Adipose tissue (tissue), 3 donors: ENCODE results near the gene LATS2. TPM values are rescaled to one million over a fixed set of nuclear protein-coding genes. Genes with fewer than 3 reads are reported as not detected.
"Not testable (repeated sequence)": the region's sequence is repeated elsewhere in the genome, so short reads cannot be mapped to it uniquely, and the experiment has no call there.

Experiments used
- H3K27ac ChIP-seq: one replicate; pipeline ENCODE4 v1.5.1; 2013; ENCODE audit warnings: low read depth, low read length
- WGBS, 3 donors: extraction: QIAGEN DNeasy Blood & Tissue Kit; methylation state at CpG; one replicate each; pipeline ENCODE4 v1.1.7; 2013; 5-methylcytosine and 5-hydroxymethylcytosine counted together
- polyA plus RNA-seq, 3 donors: library from polyadenylated mRNA; stranded (reverse); fragments of 200-250 nt; gene quantifications; one replicate each; pipeline ENCODE4 v1.2.3, GENCODE V29; 2013
- donor health status: healthy with polysubstance abuse.
- donor health status: Bipolar disorder and iron deficiency.
- donor health status: healthy.

Gene LATS2
- polyA plus RNA-seq, 3 donors = 3.3 to 24.5 (median 15.7) TPM

DNA sequence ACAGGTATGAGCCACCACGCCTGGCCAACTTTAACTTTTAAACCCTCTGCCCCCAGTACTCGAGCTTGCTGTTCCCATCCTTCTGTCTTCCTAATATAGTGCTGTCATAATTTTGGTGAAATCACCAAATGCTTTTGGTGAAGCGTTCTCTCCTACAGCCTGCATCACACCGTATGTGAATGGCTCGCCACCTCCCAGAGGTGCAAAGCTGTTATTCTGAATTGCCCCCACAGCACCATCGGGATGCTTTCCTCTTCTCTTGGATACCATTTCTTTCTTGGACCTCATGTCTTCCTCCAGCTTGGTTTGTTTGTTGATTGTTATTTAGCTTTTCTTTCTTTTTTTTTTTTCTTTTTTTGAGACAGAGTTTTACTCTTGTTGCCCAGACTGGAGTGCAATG is 105.9 kb downstream of the LATS2 start:
- no peak overlapping the region for H3K27ac ChIP-seq
- WGBS, 3 donors = 91 to 93% (median 91%) methylated on average over 6 of the region's 6 CpGs

- H3K27ac ChIP-seq = no peak overlapping the region
- WGBS, 3 donors = 39 to 77% (median 69%) methylated on average over 16 of the region's 16 CpGs
These were observed 108.0 kb downstream of the LATS2 start for GRCh38 chr13:20953245-20953931.

DNA sequence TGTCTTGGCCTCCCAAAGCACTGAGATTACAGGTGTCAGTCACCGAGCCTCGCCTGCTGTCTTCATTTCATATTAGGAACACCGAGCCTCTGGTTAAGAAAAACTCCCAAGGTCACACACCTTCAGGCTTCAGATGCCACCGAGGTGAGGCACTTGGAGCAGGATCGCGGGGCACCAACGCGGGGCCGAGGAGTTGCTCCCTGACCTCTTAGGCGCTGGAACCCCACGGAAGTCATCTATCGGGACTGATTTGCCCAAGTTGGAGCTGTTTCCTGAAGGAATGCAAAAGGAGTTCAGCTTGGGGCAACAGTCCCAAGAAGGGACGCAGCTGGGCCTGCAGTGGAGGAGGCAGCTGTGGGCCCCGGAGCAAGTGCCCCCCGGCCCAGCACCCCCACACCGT is 108.5 kb downstream of the LATS2 start:
- H3K27ac ChIP-seq = no peak overlapping the region
- 72 to 83% (median 81%) methylated on average over 16 of the region's 16 CpGs for WGBS, 3 donors

DNA sequence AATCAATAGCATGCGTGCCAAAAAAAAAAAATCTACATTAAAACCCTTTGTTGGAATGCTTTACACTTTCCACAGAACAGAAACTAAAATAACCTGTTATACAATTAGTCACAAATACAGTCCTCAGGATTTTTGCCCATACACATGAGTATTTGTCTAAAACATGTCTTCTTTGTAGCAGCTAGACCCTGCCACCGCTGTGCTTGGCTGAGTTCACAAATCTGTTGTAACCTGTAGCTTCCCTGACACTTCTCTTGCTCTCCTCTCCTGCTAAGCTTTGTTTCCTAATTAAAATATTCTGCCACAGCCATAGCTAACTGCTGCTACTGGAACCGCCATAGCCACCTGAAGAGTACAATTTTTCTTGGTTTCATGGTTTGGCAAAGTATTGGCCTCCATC is 113.4 kb downstream of the LATS2 start:
- not testable (repeated sequence) for H3K27ac ChIP-seq
- 67 to 88% (median 81%) methylated on average over 3 of the region's 3 CpGs for WGBS, 3 donors

DNA sequence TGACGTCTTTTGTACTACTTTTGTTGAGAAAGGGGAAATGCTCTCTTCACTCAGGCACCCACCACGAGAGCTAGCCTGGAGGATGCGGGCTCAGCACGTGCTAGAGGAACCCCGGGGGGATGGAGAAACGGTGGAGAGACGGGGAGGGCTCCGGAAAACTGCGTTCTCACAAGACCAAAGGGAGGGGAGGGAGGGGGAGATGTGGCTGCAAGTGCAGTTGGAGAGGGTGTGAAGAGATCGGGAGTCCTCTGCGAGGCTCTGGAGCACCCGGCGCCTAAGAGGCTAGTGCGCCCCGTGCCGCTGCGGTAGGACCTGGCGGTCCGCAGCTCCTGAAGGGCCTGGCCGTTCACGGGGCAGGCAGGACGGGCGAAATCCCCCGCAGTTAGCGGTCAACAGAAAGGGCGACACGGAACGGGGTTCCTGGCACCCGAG is 115.4 kb downstream of the LATS2 start:
- no peak overlapping the region for H3K27ac ChIP-seq

GRCh38 chr13:20942938-20943559 is 118.3 kb downstream of the LATS2 start:
- 57 to 70% (median 65%) methylated on average over 22 of the region's 22 CpGs for WGBS, 3 donors

More for the DNA sequence above, 115.4 kb downstream of the LATS2 start:
- 3 to 8% (median 6%) methylated on average over 29 of the region's 29 CpGs for WGBS, 3 donors

DNA sequence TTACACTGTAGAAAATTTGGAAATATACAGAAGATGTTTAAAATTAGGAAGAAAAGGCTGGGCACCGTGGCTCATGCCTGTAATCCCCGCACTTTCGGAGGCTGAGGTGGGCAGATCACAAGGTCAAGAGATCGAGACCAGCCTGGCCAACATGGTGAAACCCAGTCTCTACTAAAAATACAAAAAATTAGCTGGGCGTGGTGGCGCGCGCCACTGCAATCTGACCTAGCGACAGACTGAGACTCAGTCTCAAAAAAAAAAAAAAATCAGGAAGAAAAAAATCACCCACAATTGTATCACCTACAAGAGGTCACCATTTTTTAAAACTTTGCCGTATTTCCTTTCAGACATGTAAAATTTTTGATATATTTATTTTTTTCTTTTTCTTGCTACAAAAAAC is 120.9 kb downstream of the LATS2 start:
- H3K27ac ChIP-seq = not testable (repeated sequence)
- WGBS, 3 donors = 89 to 92% (median 89%) methylated on average over 10 of the region's 10 CpGs

More at GRCh38 chr13:20942938-20943559, 118.3 kb downstream of the LATS2 start:
- H3K27ac ChIP-seq = no peak overlapping the region

DNA sequence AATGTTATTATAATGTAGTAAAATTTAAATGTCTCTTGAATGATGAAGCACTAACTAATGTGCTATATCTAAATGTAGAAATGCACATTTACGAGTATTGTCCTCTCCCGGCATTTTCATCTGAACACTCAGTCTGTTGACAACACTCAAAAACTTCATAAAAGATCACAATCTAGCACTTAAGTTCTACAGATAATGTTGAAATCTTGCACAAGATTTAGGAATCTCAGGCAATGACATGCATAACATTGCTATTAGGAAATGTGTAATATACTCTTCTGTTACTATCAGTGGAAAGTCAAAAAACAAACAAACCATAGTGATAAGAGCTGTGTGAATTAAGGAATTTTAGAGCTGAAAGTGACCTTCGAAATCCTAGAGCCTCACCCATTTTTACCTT is 121.3 kb downstream of the LATS2 start:
- no peak overlapping the region for H3K27ac ChIP-seq
- 47 to 77% (median 67%) methylated on average over 3 of the region's 3 CpGs for whole genome bisulfite sequencing, 3 donors

DNA sequence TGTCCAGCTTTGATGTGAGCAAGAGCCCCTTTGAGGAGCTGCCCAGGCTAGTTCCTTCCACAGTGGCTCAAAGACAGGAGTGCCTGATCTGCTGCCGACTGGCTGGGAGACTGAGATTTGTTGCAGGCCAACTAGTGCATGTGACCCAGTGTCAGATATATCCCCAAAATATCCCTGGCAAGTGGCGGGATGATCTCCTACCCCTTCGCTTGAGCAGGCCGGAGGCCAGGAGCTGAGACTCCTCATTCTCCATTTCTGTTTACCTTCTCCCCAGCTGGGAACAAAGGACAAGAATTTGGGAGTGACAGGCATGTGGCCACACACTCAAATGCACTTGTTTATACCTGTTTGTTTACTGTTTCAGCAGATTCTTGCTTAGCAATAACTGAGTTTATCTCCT is 121.7 kb downstream of the LATS2 start:
- no peak overlapping the region for H3K27ac ChIP-seq
- 50 to 73% (median 68%) methylated on average over 4 of the region's 4 CpGs for WGBS, 3 donors

- 71 to 85% (median 81%) methylated on average over 6 of the region's 6 CpGs for WGBS, 3 donors
- no peak overlapping the region for H3K27ac ChIP-seq
These were observed 123.1 kb downstream of the LATS2 start for GRCh38 chr13:20938302-20938701.

GRCh38 chr13:20927596-20928257 is 133.7 kb downstream of the LATS2 start:
- H3K27ac ChIP-seq = no peak overlapping the region
- 61 to 67% (median 67%) methylated on average over 4 of the region's 4 CpGs for WGBS, 3 donors

DNA sequence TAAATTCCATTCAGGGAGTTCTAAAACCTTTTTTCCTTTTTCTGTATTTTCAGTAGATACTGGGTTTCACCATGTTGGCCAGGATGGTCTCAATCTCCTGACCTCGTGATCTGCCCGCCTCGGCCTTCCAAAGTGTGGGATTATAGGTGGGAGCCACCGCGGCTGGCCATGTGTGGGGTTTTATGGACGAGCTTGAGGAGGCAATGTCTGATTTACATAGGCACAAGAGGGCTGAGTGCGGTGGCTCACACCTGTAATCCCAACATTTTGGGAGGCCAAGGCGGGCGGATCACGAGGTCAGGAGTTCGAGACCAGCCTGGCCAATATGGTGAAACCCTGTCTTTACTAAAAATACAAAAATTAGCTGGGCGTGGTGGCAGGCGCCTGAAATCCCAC is 136.0 kb downstream of the LATS2 start:
- 65 to 78% (median 76%) methylated on average over 10 to 13 of the region's 13 CpGs for WGBS, 3 donors
- H3K27ac ChIP-seq = not testable (repeated sequence)

DNA sequence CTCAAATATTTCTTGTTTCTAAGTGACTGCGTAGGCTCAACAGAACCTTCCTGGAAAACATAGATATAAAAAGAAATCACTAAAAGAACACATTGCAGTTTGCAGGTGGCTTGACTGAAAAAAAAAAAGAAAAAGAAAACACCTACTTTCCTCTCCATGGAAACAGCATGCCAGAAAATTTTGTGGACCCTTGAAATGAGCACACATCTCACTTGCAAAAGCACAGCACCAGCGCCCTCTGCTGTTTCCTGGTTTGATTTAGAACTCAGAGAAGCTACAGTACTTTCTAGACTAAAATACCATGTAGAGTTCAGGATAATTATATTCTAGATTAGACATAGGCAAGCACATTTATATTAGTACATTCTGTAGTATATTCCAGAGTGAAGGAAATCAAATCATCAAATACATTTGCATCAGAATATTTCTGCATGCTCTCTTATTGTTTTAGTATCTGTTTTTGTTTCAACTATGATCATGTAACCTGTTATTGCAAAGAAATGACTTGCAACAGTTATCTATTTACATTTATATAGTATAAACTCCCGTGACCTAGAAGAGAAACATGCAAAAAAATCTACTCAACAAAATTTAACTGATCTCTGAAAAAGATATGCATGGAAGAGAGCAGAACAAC is 136.5 kb downstream of the LATS2 start:
- H3K27ac ChIP-seq = no peak overlapping the region
- WGBS, 3 donors = 28 to 36% (median 33%) methylated on average over 3 of the region's 3 CpGs

GRCh38 chr13:20923272-20923671 is 138.1 kb downstream of the LATS2 start:
- H3K27ac ChIP-seq = no peak overlapping the region
- 72 to 83% (median 75%) methylated on average over 4 of the region's 4 CpGs for WGBS, 3 donors

Other genes starting within 250 kb of the LATS2 start
- 1 to 10 TPM; 2.7 to 4.6 (median 2.9) TPM for gene XPO4, start 158.8 kb downstream of the LATS2 start, polyA plus RNA-seq
- 100 to 1,000 TPM in 1 of 3 donors, 10 to 100 TPM in 2; 28.6 to 108 (median 50.1) TPM for gene SAP18, start 78.5 kb upstream of the LATS2 start, polyA plus RNA-seq
- gene SKA3, start 115.0 kb upstream of the LATS2 start, polyA plus RNA-seq = under 1 TPM; 0.13 to 0.45 (median 0.16) TPM
- 10 to 100 TPM; 13.1 to 19.9 (median 19.1) TPM for gene MRPL57, start 115.1 kb upstream of the LATS2 start, polyA plus RNA-seq